ENCODE data around the gene TMEM25.

TMEM25 gene

GRCh38 chr11:118544010-118544646 lies 13.1 kb downstream of the TMEM25 start:
- no peak for DNase-seq (ENCODE audit: insufficient read length, low spot score)
- no peak for FAIRE-seq
- no peak for TF ChIP-seq CTCF (IDR thresholded peaks at IDR 0.05; ENCODE audit: insufficient read depth, missing control alignments)

- no peak for FAIRE-seq
- no peak for TF ChIP-seq CTCF (IDR thresholded peaks at IDR 0.05; ENCODE audit: insufficient read depth, missing control alignments)
- no peak for DNase-seq (ENCODE audit: insufficient read length, low spot score)
These were observed 13.6 kb downstream of the TMEM25 start for GRCh38 chr11:118544647-118545010.

GRCh38 chr11:118545533-118545932 lies 14.5 kb downstream of the TMEM25 start:
- FAIRE-seq (no peak), DNase-seq (ENCODE audit: insufficient read length, low spot score) (no peak)
- no peak for TF ChIP-seq CTCF (IDR thresholded peaks at IDR 0.05; ENCODE audit: insufficient read depth, missing control alignments)

- FAIRE-seq: no peak
- TF ChIP-seq CTCF (IDR thresholded peaks at IDR 0.05; ENCODE audit: insufficient read depth, missing control alignments): no peak
These were observed 16.1 kb downstream of the TMEM25 start for GRCh38 chr11:118547132-118547531.

GRCh38 chr11:118552341-118552740 lies 21.3 kb downstream of the TMEM25 start:
- DNase-seq (ENCODE audit: insufficient read length, low spot score): no peak
- FAIRE-seq: no peak
- TF ChIP-seq CTCF (IDR thresholded peaks at IDR 0.05; ENCODE audit: insufficient read depth, missing control alignments): no peak

More at GRCh38 chr11:118547132-118547531, 16.1 kb downstream of the TMEM25 start:
- DNase-seq (ENCODE audit: insufficient read length, low spot score): no peak

GRCh38 chr11:118560806-118561205 lies 29.8 kb downstream of the TMEM25 start:
- no peak for DNase-seq (ENCODE audit: insufficient read length, low spot score)
- no peak for FAIRE-seq
- no peak for TF ChIP-seq CTCF (IDR thresholded peaks at IDR 0.05; ENCODE audit: insufficient read depth, missing control alignments)

- DNase-seq (ENCODE audit: insufficient read length, low spot score): no peak
- no peak for TF ChIP-seq CTCF (IDR thresholded peaks at IDR 0.05; ENCODE audit: insufficient read depth, missing control alignments)
- FAIRE-seq: no peak
These were observed 34.1 kb downstream of the TMEM25 start for GRCh38 chr11:118565051-118565450.
